GM19025 (cell line): Measurements from ENCODE around the gene JAK3.
A peak's percentile ranks its signal among the peaks of the same experiment; 100 is the strongest.

Source experiments
- ATAC-seq: cut with Tn5 transposase; IDR thresholded peaks from one replicate; pipeline ENCODE4 v1.9.1; 2021; ENCODE audit warnings: mild to moderate bottlenecking, low read depth, moderate library complexity; ENCODE audit not compliant: unreplicated experiment

Gene JAK3

DNA sequence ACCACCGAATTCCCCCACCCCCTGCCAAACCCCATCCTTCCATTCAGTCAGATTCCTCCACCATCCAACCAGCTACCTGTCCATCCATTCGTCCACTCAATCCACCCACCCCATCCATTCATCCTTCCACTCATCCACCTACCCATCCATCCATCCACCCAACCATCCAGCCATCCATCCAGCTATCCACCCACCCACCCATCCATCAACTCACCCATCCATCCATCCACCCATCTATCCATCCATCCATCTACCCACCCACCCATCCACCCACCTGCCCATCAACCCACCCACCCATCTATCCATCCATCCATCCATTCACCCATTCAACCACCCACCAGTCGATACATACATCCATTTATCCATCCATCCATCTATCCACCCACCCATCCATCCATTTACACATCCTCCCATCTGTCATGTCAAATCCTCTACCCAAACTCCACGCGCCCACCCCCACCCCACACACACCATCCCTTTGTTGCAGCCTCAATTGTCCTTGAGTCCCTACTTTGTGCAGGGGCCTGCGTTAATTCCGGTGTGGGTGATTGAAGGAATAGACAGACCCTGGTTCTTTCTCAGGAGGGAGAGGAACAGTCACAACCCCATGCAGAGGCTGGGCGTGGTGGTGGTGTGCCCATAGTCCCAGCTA, 18.7 kb upstream of the JAK3 start:
- no peak for ATAC-seq

DNA sequence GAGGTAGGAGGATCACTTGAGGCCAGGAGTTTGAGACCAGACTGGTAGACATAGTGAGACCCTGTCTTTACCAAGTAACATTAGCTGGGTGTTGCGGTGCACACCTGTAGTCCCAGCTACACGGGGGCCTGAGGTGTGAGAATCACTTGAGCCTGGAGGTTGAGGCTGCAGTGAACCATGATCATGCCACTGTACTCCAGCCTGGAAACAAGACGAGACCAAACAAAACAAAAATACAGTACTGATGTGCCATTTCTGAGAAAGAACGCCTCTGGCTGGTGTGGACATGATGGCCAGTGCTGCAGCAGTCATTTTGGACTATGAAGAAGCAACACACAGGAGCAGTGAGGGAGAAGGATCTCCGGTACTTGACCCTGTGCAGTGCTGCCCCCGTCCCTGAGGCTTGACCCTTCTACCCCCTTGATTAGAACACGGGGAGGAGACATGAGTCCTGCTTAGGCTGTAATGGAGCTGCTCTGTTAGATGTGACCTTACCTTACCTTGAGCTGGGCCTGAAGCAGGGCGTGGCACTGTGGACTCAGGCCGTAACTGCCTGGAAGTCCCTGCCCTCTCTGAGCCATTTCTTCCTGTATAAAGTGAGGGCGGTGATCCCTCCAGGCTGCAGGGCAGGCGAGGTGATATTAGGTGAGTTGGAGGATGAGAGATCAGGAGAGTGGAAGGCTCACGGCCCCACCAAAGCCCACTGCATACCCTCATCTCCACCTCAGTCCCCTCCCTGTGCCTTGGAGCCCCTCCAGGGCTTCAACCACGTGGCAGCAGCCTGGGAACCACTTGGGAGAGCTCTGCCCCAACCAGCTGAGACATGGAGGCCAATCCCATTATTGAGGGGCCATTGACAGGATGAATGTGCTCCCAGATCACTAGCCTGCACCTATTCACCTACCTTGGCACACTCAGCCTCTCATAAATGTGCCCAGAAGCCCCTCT, 17.9 kb upstream of the JAK3 start:
- ATAC-seq: no peak

DNA sequence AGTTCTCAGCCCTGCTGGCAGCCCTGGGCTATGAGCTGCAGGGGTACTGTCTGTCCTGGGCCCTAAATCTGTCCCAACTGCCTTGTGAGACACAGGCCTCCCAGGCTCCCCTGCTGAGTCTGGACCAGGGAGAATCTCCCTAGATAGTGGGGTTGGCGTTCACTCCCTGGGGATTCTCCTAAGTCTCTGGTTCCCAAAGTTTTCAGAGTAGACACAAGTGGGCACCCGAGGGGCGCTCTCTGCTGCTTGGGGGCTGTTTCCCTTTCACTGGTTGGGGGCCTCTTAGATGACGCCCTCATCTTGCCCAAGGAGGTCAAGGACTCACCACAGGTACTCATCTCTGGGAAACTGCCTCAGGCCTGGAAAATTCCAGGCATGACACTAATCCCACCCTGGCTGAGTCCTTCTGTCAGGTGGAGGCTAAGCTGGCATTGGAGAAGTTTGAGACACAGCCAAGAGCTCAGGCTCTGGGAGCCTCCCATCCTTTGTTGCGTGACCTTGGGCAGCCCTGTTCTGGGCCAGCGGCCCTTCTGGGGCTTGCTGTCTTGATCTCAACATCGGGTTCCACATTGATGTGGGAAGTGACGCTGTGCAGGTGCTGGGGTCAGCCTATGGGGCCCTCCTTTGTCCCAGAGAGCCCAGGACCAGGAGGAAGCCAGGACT, 15.9 kb upstream of the JAK3 start:
- ATAC-seq: no peak

GRCh38 chr19:17862711-17863519, 15.1 kb upstream of the JAK3 start:
- no peak for ATAC-seq

DNA sequence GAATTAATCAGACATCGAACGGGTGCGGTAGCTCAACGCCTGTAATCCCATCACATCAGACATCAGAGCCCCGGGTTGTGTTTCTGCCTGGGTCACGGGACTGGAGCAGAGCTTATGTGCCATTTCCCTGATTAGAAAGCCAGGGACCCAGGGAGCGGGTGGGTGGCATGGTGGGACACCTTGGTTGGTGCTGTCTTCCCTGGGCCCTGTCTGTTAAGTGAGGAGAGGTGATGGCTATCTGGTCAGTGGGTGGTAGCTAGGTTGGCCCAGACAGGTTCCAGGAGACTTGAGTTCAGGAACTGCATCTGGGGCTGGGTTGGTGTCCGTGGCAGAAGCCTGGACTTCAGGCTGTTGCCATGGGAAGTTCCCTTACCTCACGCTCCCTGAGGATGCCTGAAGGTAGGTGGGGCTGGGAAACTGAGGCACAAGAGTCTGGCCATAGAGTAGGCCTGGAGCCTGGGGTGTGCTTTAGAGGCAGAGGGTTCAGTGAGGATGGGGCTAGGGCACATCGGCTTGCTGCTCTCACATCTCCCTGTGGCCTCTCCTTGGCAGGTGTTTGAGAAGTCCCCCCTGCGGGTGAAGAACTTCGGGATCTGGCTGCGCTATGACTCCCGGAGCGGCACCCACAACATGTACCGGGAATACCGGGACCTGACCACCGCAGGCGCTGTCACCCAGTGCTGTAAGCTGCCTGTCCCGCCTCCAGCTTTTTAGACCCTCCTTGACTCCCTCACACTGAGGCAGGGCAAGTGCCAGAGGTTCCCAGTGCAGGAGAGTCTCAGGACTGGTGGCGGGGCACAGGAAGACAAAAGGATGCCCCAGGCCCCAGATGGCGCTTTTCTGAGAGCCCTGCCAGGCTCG, 14.0 kb upstream of the JAK3 start:
- no peak for ATAC-seq

DNA sequence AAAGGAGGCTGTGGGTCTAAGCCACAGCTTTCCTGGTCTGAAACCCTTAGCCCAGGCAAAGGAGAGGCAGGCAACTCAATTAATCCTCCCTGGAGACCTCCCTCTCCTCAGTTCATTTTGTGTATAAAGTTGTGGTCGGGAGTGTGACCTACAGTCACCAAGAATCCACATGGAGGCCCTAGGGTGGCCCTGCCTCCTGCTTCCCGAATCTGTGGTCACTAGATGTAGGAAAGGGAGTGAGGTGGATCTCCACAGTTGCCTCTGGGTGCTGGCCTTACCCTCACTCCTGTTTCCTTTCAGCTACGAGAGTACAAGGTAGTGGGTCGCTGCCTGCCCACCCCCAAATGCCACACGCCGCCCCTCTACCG, 13.2 kb upstream of the JAK3 start:
- ATAC-seq: no peak

DNA sequence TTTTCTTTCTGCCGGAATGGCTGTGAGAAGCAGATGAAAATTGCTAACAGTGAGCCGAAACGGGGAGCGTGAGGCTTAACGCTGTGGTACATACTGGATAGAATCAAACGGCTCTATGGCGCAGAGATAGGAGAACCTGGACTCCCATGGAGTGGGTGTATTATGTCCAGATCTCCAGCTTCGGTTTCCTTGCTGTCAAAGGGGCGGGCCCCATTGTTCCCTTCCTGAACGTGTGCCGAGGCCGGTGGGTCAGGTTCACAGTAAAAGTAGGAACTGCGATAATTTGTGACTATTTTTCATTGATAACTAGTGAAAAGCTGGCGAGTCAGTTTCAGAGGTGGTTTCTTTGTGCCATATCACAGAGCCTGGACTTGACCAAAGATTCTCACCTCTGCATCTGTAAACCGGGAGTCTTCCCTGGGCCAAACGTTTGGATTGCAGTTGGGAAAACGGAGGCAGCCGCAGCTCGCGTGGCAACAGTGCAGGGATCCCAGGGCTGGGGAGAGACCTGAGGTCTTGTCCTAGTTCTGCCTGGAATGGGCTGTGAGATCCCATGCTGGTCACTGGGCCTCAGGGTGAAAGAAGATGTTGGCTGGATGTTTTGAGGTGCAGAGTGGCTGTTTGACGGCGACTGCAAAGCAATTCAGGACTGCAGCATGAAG, 12.7 kb upstream of the JAK3 start:
- no peak for ATAC-seq

DNA sequence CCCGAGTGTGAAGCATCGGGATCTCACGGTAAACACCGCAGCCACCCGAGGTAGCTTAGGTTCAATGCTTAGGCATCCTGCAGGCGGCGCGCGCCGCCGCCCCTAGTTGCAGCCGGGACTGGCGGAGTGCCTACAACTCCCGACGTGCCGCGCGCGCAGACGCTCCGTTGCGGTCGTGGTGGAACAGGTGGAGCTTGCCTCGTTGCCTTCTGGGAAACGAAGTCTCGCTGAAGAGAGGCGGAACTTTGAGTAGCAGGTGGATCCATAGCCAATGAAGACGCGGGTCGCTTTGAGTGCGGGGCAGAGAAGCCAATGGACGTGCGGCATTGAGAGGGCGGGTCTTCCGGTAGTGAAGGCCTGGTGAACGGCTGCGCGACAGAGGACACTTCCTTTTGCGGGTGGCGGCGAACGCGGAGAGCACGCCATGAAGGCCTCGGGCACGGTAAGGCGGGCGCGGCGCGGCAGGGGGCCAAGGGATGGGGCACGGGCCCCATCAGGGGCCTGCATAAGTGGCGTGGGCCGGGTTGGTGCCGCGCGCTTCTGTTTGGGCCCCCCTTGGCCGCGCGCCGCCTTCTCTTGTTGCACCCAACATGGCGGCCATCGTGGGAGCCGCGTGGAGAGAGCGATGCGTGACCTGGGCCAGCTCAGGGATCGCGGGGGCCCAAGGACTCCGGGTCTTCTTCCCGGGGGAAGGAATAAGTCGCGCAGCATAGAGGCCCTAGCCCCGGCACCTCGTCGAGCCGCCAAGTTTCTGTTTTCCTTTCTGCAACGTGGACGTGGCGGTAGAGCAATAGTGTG, 11.9 kb upstream of the JAK3 start, which contains the start of gene RPL18A:
Gene RPL18A, plus strand, starts transcription at position 378 of the 798 bp plus-strand sequence. Its CDS starts 47 bp downstream, at position 425.
- peak; percentile 92 for ATAC-seq

- no peak for ATAC-seq
Measured at GRCh38 chr19:17855280-17856152, 7.7 kb upstream of the JAK3 start.

DNA sequence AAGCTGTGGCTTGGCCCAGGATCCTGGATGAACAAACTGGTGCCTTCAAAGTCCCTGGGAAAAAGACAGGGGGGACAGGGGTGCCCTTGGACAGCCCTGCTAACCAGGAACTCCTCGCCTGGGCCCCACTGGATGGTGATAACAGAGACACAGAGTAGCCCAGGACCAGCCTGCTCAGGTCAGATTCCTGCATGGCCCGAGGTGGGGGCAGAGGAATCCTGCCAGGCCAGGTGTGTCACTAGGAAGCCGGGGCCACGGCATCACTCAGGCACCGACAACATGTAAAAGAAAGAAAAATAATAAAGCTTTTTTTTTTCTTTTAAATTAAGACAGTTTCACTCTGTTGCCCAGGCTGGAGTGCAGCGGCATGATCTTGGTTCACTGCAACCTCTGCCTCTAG, 6.3 kb upstream of the JAK3 start:
- no peak for ATAC-seq

DNA sequence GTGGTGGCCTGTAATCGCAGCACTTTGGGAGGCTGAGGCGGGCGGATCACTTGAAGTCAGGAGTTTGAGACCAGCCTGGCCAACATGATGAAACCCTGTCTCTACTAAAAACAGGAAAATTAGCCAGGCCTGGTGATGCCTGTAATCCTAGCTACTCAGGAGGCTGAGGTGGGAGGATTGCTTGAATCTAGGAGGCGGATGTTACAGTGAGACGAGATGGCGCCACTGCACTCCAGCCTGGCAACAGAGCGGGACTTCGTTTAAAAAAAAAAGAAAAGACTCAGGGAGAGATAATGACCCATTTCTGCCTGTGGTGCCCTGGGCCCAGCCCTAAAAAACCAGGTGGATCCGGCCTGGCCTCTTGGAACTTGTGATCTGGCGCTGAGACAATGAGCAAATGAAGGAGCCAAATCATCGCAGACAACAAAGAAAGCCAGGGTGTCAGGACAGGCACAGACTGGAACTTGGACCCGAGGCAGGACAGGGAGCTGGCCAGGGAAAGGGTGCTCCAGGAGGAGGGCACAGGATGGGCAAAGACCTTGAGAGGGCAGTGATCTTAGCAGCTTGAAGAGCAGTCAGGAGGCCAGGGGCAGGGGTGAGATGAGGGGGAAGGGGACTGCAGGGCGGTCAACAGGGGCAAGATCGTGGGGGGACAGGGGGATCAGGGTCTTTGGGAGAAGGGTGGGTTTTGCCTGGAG, 962 bp upstream of the JAK3 start:
- no peak for ATAC-seq

DNA sequence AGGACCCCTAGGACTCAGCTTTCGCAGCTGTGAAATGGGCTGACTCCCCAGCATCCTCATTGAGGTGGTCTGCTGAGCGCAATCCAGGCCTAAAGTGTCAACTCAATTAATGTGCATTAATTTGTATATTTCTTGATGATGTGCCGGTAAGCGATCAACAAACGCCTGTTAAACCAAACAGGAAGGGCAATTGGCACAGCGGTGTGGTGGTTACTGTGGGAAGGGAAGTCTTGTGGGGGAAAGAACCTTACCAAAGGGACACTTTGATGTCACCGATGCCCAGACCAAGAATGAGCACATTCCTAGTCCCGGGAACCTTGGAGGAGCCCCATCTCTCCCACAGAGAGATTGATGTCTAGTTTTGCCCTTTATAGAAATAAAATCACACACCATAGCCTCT, 1.6 kb downstream of the JAK3 start:
- no peak for ATAC-seq

GRCh38 chr19:17843908-17844490, 3.8 kb downstream of the JAK3 start:
- ATAC-seq: no peak

GRCh38 chr19:17843292-17843827, 4.4 kb downstream of the JAK3 start:
- ATAC-seq: no peak

- no peak for ATAC-seq
Measured at GRCh38 chr19:17842663-17843291, 5.0 kb downstream of the JAK3 start.
